H9 (cell line): ENCODE results near the gene MED13L. TPM values are rescaled to one million over a fixed set of nuclear protein-coding genes. Genes with fewer than 3 reads are reported as not detected.

Source experiments
- DNase-seq: peaks from one replicate; pipeline ENCODE4 v3.0.0-alpha.2; 2017
- H2AFZ ChIP-seq: one replicate; pipeline ENCODE4 v1.6.1; 2013; ENCODE audit warnings: mild to moderate bottlenecking, low read length, control low read depth, moderate library complexity
- H2AK5ac ChIP-seq: 2 replicates; pipeline ENCODE4 v1.6.1; 2013; ENCODE audit warnings: low read length, control low read depth, mixed read lengths; ENCODE audit not compliant: insufficient read length
- H2BK120ac ChIP-seq: one replicate; pipeline ENCODE4 v1.6.1; 2013; ENCODE audit warnings: low read depth, mild to moderate bottlenecking, low read length, control low read depth, inconsistent platforms; ENCODE audit not compliant: poor library complexity, severe bottlenecking
- H2BK12ac ChIP-seq: 2 replicates; pipeline ENCODE4 v1.6.1; 2013; ENCODE audit warnings: low read length, control low read depth, mixed read lengths, low read depth; ENCODE audit not compliant: insufficient read length
- H2BK15ac ChIP-seq: 2 replicates; pipeline ENCODE4 v1.6.1; 2013; ENCODE audit warnings: low read depth, low read length, control low read depth
- H2BK20ac ChIP-seq: one replicate; pipeline ENCODE4 v1.6.1; 2013; ENCODE audit warnings: low read depth, mild to moderate bottlenecking, low read length, control low read depth, inconsistent platforms; ENCODE audit not compliant: poor library complexity, severe bottlenecking
- H2BK5ac ChIP-seq: 2 replicates; pipeline ENCODE4 v1.6.1; 2013; ENCODE audit warnings: low read length, control low read depth, mixed read lengths; ENCODE audit not compliant: insufficient read length
- H3K14ac ChIP-seq: 2 replicates; pipeline ENCODE4 v1.6.1; 2013; ENCODE audit warnings: low read length, control low read depth; ENCODE audit not compliant: insufficient read depth
- H3K18ac ChIP-seq: 2 replicates; pipeline ENCODE4 v1.6.1; 2013; ENCODE audit warnings: low read depth, mild to moderate bottlenecking, mixed read lengths, low read length, control low read depth; ENCODE audit not compliant: insufficient read length
- H3K23ac ChIP-seq: 2 replicates; pipeline ENCODE4 v1.6.1; 2013; ENCODE audit warnings: low read length, control low read depth, mixed read lengths, low read depth; ENCODE audit not compliant: insufficient read length
- H3K23me2 ChIP-seq: 2 replicates; pipeline ENCODE4 v1.6.1; 2013; ENCODE audit warnings: low read depth, mild to moderate bottlenecking, mixed read lengths, low read length, control low read depth; ENCODE audit not compliant: insufficient read length, poor library complexity, severe bottlenecking
- H3K27ac ChIP-seq: 2 replicates; pipeline ENCODE4 v1.5.1; 2013; ENCODE audit warnings: low read length, control low read depth, mixed read lengths, low read depth; ENCODE audit not compliant: insufficient read length
- H3K27me3 ChIP-seq: 2 replicates; pipeline ENCODE4 v1.6.1; 2013; ENCODE audit warnings: low read length, control low read depth, inconsistent platforms; ENCODE audit not compliant: insufficient read depth
- H3K4ac ChIP-seq: 2 replicates; pipeline ENCODE4 v1.6.1; 2013; ENCODE audit warnings: low read depth, mild to moderate bottlenecking, control low read depth, inconsistent platforms, low read length, moderate library complexity
- H3K4me1 ChIP-seq: 2 replicates; pipeline ENCODE4 v1.6.1; 2013; ENCODE audit warnings: low read length, control low read depth, inconsistent platforms; ENCODE audit not compliant: insufficient read depth
- H3K4me2 ChIP-seq: 2 replicates; pipeline ENCODE4 v1.6.1; 2013; ENCODE audit warnings: low read length, control low read depth, mixed read lengths; ENCODE audit not compliant: insufficient read length, insufficient read depth
- H3K56ac ChIP-seq: 2 replicates; pipeline ENCODE4 v1.6.1; 2013; ENCODE audit warnings: low read depth, mild to moderate bottlenecking, mixed read lengths, low read length, control low read depth; ENCODE audit not compliant: insufficient read length
- H3K79me1 ChIP-seq: 2 replicates; pipeline ENCODE4 v1.6.1; 2013; ENCODE audit warnings: low read depth, mild to moderate bottlenecking, moderate library complexity, low read length, control low read depth, inconsistent platforms; ENCODE audit not compliant: insufficient read depth, poor library complexity, severe bottlenecking
- H3K79me2 ChIP-seq: 2 replicates; pipeline ENCODE4 v1.6.1; 2013; ENCODE audit warnings: low read length, control low read depth, inconsistent platforms; ENCODE audit not compliant: insufficient read depth
- H3K9ac ChIP-seq: 2 replicates; pipeline ENCODE4 v1.6.1; 2013; ENCODE audit warnings: low read length, control low read depth, mixed read lengths; ENCODE audit not compliant: insufficient read length; ENCODE audit errors: extremely low read depth
- H3K9me3 ChIP-seq: one replicate; pipeline ENCODE4 v1.6.1; 2013; ENCODE audit warnings: low read depth, low read length, inconsistent platforms; ENCODE audit not compliant: control insufficient read depth
- H3T11ph ChIP-seq: one replicate; pipeline ENCODE4 v1.6.1; 2013; ENCODE audit warnings: mild to moderate bottlenecking, low read length, control low read depth, inconsistent platforms
- H4K20me1 ChIP-seq: one replicate; pipeline ENCODE4 v1.6.1; 2013; ENCODE audit not compliant: control insufficient read depth, insufficient read length, insufficient read depth
- H4K5ac ChIP-seq: 2 replicates; pipeline ENCODE4 v1.6.1; 2013; ENCODE audit warnings: low read depth, mild to moderate bottlenecking, mixed read lengths, low read length, control low read depth; ENCODE audit not compliant: insufficient read length
- H4K8ac ChIP-seq: replicated peaks from 2 replicates; pipeline ENCODE4 v1.6.1; 2013; ENCODE audit warnings: low read length, control low read depth, mixed read lengths, low read depth; ENCODE audit not compliant: insufficient read length
- H4K91ac ChIP-seq: 2 replicates; pipeline ENCODE4 v1.6.1; 2013; ENCODE audit warnings: low read depth, mild to moderate bottlenecking, moderate library complexity, mixed read lengths, low read length, control low read depth; ENCODE audit not compliant: insufficient read length
- H3K27ac Mint-ChIP-seq, 3 experiments: 2 replicates in 2 of 3; 3 replicates in 1 of 3; pipeline ENCODE4 v1.8.0; 2020 to 2021; ENCODE audit warnings: mixed read lengths in 3 of 3, mild to moderate bottlenecking in 1 of 3, moderate library complexity in 1 of 3
- H3K27me3 Mint-ChIP-seq: 2 replicates; pipeline ENCODE4 v1.8.0; 2021; ENCODE audit warnings: low read depth, mild to moderate bottlenecking, moderate library complexity, mixed read lengths
- H3K36me3 Mint-ChIP-seq, 3 experiments: 2 replicates in 2 of 3; 3 replicates in 1 of 3; pipeline ENCODE4 v1.8.0; 2020 to 2021; ENCODE audit warnings: low read depth in 3 of 3, mixed read lengths in 3 of 3; ENCODE audit not compliant: insufficient read depth in 1 of 3
- H3K4me1 Mint-ChIP-seq, 2 experiments: 2 replicates each; pipeline ENCODE4 v1.8.0; 2020; ENCODE audit warnings: mixed read lengths in 2 of 2
- H3K4me3 Mint-ChIP-seq, 2 experiments: 2 replicates in 1 of 2; 3 replicates in 1 of 2; pipeline ENCODE4 v1.8.0; 2020 to 2021; ENCODE audit warnings: mild to moderate bottlenecking in 2 of 2, mixed read lengths in 2 of 2, moderate library complexity in 1 of 2
- H3K9me3 Mint-ChIP-seq, 2 experiments: 2 replicates in 1 of 2; 3 replicates in 1 of 2; pipeline ENCODE4 v1.8.0; 2020; ENCODE audit warnings: mild to moderate bottlenecking in 2 of 2, mixed read lengths in 2 of 2, moderate library complexity in 1 of 2
- CTCF ChIP-seq: fragments of 200-600 bp; sonication (generic); conservative IDR thresholded peaks from 3 replicates; pipeline ENCODE4 v1.8.0; 2021; ENCODE audit warnings: antibody characterized with exemption, mild to moderate bottlenecking
- WGBS: extraction: QIAGEN DNeasy Blood & Tissue Kit; methylation state at CpG from one replicate; pipeline ENCODE4 v1.1.7; 2013; ENCODE audit warnings: missing lambda C conversion rate, low lambda C conversion rate, mixed read lengths; ENCODE audit not compliant: insufficient read length; ENCODE audit errors: extremely low coverage; 5-methylcytosine and 5-hydroxymethylcytosine counted together
- total RNA-seq: library from RNA; stranded (reverse); gene quantifications from 2 replicates; pipeline ENCODE4 v1.2.1, GENCODE V29; 2021

Gene MED13L
- total RNA-seq, 1 experiment from 2014 or later = 52.4 TPM

GRCh38 chr12:116319233-116319897, 41.9 kb upstream of the MED13L start:
- TF ChIP-seq CTCF = no peak
- Histone ChIP-seq H2BK12ac (no peak overlapping the region), H3K23ac (no peak overlapping the region), H3K4me1 (no peaks in the 10 kb centered on the region), H2AK5ac (no peak overlapping the region), H3T11ph (no peak overlapping the region), H3K23me2 (no peaks in the 10 kb centered on the region), H3K79me2 (no peaks in the 10 kb centered on the region), H2BK20ac (no peak overlapping the region), H3K9ac (no peak overlapping the region), H3K14ac (no peak overlapping the region), H2BK120ac (no peak overlapping the region), H4K20me1 (no peaks in the 10 kb centered on the region), H4K91ac (no peak overlapping the region), H3K4me2 (no peak overlapping the region), H3K18ac (no peak overlapping the region), H2BK5ac (no peak overlapping the region), H3K9me3 (no peaks in the 10 kb centered on the region), H3K56ac (no peak overlapping the region), H3K79me1 (no peaks in the 10 kb centered on the region), H3K4ac (no peak overlapping the region), H4K8ac (no peak overlapping the region), H3K27me3 (no peaks in the 10 kb centered on the region), H4K5ac (no peak overlapping the region), H2BK15ac (no peak overlapping the region), H3K27ac (no peak overlapping the region), H2AFZ (peak overlapping the region; percentile 6)
- no peak overlapping the region for H3K4me3 Mint-ChIP-seq
- peaks cover 2 to 8% of the 10 kb centered on the region in 2 experiments for H3K4me1 Mint-ChIP-seq
- no peak overlapping the region for H3K27ac Mint-ChIP-seq
- WGBS = no CpG with 5 or more reads among the region's 14 CpGs
- peaks cover 0 to 4% of the 10 kb centered on the region in 2 experiments; a peak in 1 of 5 replicates for H3K9me3 Mint-ChIP-seq
- H3K36me3 Mint-ChIP-seq = no peaks in the 10 kb centered on the region
- no peak for DNase-seq
- H3K27me3 Mint-ChIP-seq = peaks cover 8% of the 10 kb centered on the region
